HEK293 (cell line): Measurements from ENCODE around the gene ITPKB.

Experiments used
- CTCF ChIA-PET: fragments of 350-600 bp; formaldehyde crosslinking; extraction: SDS; loops from one replicate; lab custom pipeline; 2021; ENCODE audit warnings: antibody characterized with exemption; lab: Yijun Ruan, JAX
- POLR2A ChIA-PET: fragments of 300-600 bp; formaldehyde crosslinking; extraction: SDS; loops from one replicate; lab custom pipeline; 2020; ENCODE audit warnings: antibody characterized with exemption, inconsistent platforms; lab: Yijun Ruan, JAX
- H3K27ac ChIP-seq: fragments of 200-500 bp; sonication (Bioruptor generic); 2 replicates; pipeline ENCODE4 v1.5.1; 2014; ENCODE audit warnings: low read depth, low read length, control low read depth, inconsistent platforms; ENCODE audit errors: extremely low read depth
- H3K36me3 ChIP-seq, 2 experiments: fragments of 200-500 bp in 1 of 2; sonication (Bioruptor generic) in 1 of 2; 1 replicate in 1 of 2; 2 replicates in 1 of 2; pipeline ENCODE4 v1.5.1; 2014 to 2017; ENCODE audit warnings: inconsistent platforms in 2 of 2, low read length in 2 of 2; ENCODE audit not compliant: control insufficient read depth in 2 of 2, insufficient read depth in 1 of 2
- H3K4me1 ChIP-seq: fragments of 200-500 bp; sonication (Bioruptor generic); 2 replicates; pipeline ENCODE4 v1.5.1; 2014; ENCODE audit warnings: mild to moderate bottlenecking, low read length, inconsistent platforms; ENCODE audit not compliant: control insufficient read depth, insufficient read depth
- H3K4me3 ChIP-seq: 2 replicates; pipeline ENCODE4 v1.5.1; 2011; ENCODE audit warnings: low read depth, mild to moderate bottlenecking, control low read depth, low read length, moderate library complexity
- H3K9me3 ChIP-seq: fragments of 200-500 bp; sonication (Bioruptor generic); 2 replicates; pipeline ENCODE4 v1.5.1; 2014; ENCODE audit warnings: low read depth, low read length, inconsistent platforms; ENCODE audit not compliant: control insufficient read depth, insufficient read depth
- BCL11B ChIP-seq: fragments of 450-650 bp; formaldehyde crosslinking; IDR thresholded peaks from 2 replicates; pipeline ENCODE4 v1.5.1; 2016; ENCODE audit warnings: low read depth, missing biosample characterization, missing genetic modification characterization
- EGR2 ChIP-seq: fragments of 450-650 bp; formaldehyde crosslinking; IDR thresholded peaks from 2 replicates; pipeline ENCODE4 v1.5.1; 2016; ENCODE audit warnings: low read depth, missing biosample characterization, missing genetic modification characterization
- GLIS2 ChIP-seq: fragments of 450-650 bp; formaldehyde crosslinking; IDR thresholded peaks from 2 replicates; pipeline ENCODE4 v1.5.1; 2016; ENCODE audit warnings: missing biosample characterization, missing genetic modification characterization
- KLF16 ChIP-seq: fragments of 450-650 bp; formaldehyde crosslinking; IDR thresholded peaks from 2 replicates; pipeline ENCODE4 v1.5.1; 2017; ENCODE audit warnings: missing biosample characterization, missing genetic modification characterization
- MEIS1 ChIP-seq: sonication (generic); formaldehyde crosslinking; IDR thresholded peaks from 2 replicates; pipeline ENCODE4 v1.8.1; 2022; ENCODE audit warnings: missing genetic modification reagents, mild to moderate bottlenecking, borderline replicate concordance
- SCRT2 ChIP-seq: fragments of 450-650 bp; formaldehyde crosslinking; IDR thresholded peaks from 2 replicates; pipeline ENCODE4 v1.5.1; 2016; ENCODE audit warnings: missing biosample characterization, missing genetic modification characterization
- ZBTB20 ChIP-seq: fragments of 450-650 bp; formaldehyde crosslinking; IDR thresholded peaks from 2 replicates; pipeline ENCODE4 v1.5.1; 2016; ENCODE audit warnings: missing biosample characterization, missing genetic modification characterization
- ZBTB21 ChIP-seq: fragments of 450-650 bp; formaldehyde crosslinking; IDR thresholded peaks from 2 replicates; pipeline ENCODE4 v1.5.1; 2017; ENCODE audit warnings: missing biosample characterization, missing genetic modification characterization
- ZNF202 ChIP-seq: fragments of 450-650 bp; formaldehyde crosslinking; IDR thresholded peaks from 2 replicates; pipeline ENCODE4 v1.5.1; 2016; ENCODE audit warnings: missing biosample characterization, missing genetic modification characterization, borderline replicate concordance
- ZNF514 ChIP-seq: fragments of 450-650 bp; formaldehyde crosslinking; IDR thresholded peaks from 2 replicates; pipeline ENCODE4 v1.5.1; 2016; ENCODE audit warnings: missing biosample characterization, missing genetic modification characterization
- ZNF530 ChIP-seq: fragments of 450-650 bp; formaldehyde crosslinking; IDR thresholded peaks from 2 replicates; pipeline ENCODE4 v1.5.1; 2016; ENCODE audit warnings: low read depth, missing biosample characterization, missing genetic modification characterization
- ZNF677 ChIP-seq: fragments of 450-650 bp; IDR thresholded peaks from 2 replicates; pipeline ENCODE4 v1.5.0; 2018; ENCODE audit warnings: missing biosample characterization, mild to moderate bottlenecking, missing genetic modification characterization, moderate library complexity
- ZSCAN30 ChIP-seq: fragments of 450-650 bp; IDR thresholded peaks from 2 replicates; pipeline ENCODE4 v1.5.1; 2018; ENCODE audit warnings: missing biosample characterization, mild to moderate bottlenecking, missing genetic modification characterization, moderate library complexity
- TF ChIP-seq, protein P1 (sequence below): sonication (generic); formaldehyde crosslinking; IDR thresholded peaks from 2 replicates; pipeline ENCODE4 v1.8.1; 2022; ENCODE audit warnings: mild to moderate bottlenecking, moderate library complexity, missing genetic modification reagents
- TF ChIP-seq, protein P2 (sequence below): fragments of 450-650 bp; formaldehyde crosslinking; IDR thresholded peaks from 2 replicates; pipeline ENCODE4 v1.5.1; 2016; ENCODE audit warnings: missing biosample characterization, missing genetic modification characterization
- TF ChIP-seq, protein P3 (sequence below): fragments of 450-650 bp; formaldehyde crosslinking; IDR thresholded peaks from 2 replicates; pipeline ENCODE4 v1.5.1; 2016; ENCODE audit warnings: missing biosample characterization, missing genetic modification characterization
- TF ChIP-seq, protein P4 (sequence below): fragments of 450-650 bp; formaldehyde crosslinking; IDR thresholded peaks from 2 replicates; pipeline ENCODE4 v1.5.1; 2016; ENCODE audit warnings: missing biosample characterization, missing genetic modification characterization, borderline replicate concordance
- TF ChIP-seq, protein P5 (sequence below): fragments of 450-650 bp; formaldehyde crosslinking; IDR thresholded peaks from 2 replicates; pipeline ENCODE4 v1.5.1; 2016; ENCODE audit warnings: missing biosample characterization, missing genetic modification characterization

Gene ITPKB

DNA sequence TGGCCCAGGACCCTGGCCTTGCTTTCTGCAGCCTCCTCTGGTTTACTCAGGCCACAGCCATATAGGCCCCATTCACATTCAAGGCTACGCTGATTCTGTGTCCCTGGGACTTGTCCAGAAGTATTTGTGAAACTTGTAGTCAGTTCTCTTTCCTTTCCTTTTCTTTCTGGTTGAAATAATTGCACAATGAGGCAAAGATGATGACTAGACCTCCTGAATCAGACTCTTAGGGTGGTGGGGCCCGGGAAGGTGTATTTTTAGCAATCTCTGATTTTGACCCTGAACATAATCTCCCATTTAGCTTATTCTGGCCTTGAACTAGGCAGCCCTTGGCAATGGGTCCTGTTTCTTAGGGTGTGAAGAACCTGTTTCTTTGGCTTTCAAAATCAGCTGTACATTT is 150.6 kb downstream of the ITPKB start:
- Histone ChIP-seq H3K4me1 (no peaks in the 10 kb centered on the region), H3K4me3 (no peak overlapping the region), H3K36me3 (no peaks in the 10 kb centered on the region), H3K27ac (no peak overlapping the region), H3K9me3 (no peaks in the 10 kb centered on the region)
- POLR2A ChIA-PET, result no interaction called here
- CTCF ChIA-PET, result interaction anchor here (0.9 to 3.0 kb wide), 3 partner anchors 8 to 166 kb away, joined by 3 to 19 read pairs (median 3); no protein-coding TSS in a partner anchor
- TF ChIP-seq EGR2 (no peak), SCRT2 (tag by site-specific recombination) (no peak), BCL11B (tag by site-specific recombination) (no peak), GLIS2 (tag by site-specific recombination) (no peak), ZSCAN30 (tag by site-specific recombination) (no peak), ZBTB20 (peak; percentile 61), ZNF202 (no peak)

DNA sequence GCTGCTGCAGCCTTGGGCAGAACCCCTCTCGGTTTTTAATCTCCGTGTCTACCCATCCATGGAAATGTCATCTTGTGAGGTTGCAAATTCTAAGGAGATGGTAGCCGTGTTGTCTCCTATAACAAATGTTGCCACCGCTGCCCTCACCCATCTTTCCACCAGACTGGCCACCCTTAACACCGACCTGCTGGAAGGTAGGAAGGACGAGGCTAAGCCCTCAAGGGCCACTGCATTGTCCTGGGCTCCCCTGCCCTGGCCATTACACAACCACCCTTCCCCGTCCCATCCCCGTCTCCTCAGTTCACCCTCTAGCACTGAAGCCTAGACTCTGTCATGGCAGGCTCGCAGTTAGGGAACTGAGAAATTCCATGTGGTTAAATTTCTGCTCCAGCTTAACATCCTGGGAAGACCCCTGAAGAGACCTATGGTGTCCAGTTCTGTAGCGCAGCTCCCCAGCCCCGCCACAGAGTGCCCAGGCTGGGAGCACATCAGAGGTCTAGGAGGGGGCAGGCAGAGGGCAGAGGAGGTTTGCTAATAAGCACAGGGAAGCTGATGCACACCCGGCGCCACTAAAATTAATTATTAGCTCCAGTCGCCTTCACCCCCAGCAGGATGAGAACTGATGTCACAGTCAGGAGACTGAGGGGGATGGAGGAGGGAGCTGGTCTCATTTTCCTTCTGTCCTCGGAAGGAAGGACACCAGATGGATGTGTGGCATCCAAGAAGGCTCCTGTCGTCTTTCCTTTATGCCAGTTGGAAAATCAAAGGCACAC is 152.2 kb downstream of the ITPKB start:
- no peaks in the 10 kb centered on the region for H3K4me1 ChIP-seq
- ChIA-PET CTCF (interaction anchor here (0.6 to 4.2 kb wide), 4 partner anchors 22 to 162 kb away, joined by 3 to 21 read pairs (median 6); no protein-coding TSS in a partner anchor), POLR2A (no interaction called here)
- H3K36me3 ChIP-seq, result no peaks in the 10 kb centered on the region
- H3K27ac ChIP-seq, result no peak overlapping the region
- no peaks in the 10 kb centered on the region for H3K9me3 ChIP-seq
- H3K4me3 ChIP-seq, result no peak overlapping the region
- TF ChIP-seq, protein P1, sequence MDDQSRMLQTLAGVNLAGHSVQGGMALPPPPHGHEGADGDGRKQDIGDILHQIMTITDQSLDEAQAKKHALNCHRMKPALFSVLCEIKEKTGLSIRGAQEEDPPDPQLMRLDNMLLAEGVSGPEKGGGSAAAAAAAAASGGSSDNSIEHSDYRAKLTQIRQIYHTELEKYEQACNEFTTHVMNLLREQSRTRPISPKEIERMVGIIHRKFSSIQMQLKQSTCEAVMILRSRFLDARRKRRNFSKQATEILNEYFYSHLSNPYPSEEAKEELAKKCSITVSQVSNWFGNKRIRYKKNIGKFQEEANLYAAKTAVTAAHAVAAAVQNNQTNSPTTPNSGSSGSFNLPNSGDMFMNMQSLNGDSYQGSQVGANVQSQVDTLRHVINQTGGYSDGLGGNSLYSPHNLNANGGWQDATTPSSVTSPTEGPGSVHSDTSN (CRISPR knock-in tag), result no peak
- TF ChIP-seq, protein P2, sequence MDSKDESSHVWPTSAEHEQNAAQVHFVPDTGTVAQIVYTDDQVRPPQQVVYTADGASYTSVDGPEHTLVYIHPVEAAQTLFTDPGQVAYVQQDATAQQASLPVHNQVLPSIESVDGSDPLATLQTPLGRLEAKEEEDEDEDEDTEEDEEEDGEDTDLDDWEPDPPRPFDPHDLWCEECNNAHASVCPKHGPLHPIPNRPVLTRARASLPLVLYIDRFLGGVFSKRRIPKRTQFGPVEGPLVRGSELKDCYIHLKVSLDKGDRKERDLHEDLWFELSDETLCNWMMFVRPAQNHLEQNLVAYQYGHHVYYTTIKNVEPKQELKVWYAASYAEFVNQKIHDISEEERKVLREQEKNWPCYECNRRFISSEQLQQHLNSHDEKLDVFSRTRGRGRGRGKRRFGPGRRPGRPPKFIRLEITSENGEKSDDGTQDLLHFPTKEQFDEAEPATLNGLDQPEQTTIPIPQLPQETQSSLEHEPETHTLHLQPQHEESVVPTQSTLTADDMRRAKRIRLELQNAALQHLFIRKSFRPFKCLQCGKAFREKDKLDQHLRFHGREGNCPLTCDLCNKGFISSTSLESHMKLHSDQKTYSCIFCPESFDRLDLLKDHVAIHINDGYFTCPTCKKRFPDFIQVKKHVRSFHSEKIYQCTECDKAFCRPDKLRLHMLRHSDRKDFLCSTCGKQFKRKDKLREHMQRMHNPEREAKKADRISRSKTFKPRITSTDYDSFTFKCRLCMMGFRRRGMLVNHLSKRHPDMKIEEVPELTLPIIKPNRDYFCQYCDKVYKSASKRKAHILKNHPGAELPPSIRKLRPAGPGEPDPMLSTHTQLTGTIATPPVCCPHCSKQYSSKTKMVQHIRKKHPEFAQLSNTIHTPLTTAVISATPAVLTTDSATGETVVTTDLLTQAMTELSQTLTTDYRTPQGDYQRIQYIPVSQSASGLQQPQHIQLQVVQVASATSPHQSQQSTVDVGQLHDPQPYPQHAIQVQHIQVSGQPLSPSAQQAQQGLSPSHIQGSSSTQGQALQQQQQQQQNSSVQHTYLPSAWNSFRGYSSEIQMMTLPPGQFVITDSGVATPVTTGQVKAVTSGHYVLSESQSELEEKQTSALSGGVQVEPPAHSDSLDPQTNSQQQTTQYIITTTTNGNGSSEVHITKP (tag by site-specific recombination), result no peak
- no peak for TF ChIP-seq ZBTB21
- TF ChIP-seq, protein P3, sequence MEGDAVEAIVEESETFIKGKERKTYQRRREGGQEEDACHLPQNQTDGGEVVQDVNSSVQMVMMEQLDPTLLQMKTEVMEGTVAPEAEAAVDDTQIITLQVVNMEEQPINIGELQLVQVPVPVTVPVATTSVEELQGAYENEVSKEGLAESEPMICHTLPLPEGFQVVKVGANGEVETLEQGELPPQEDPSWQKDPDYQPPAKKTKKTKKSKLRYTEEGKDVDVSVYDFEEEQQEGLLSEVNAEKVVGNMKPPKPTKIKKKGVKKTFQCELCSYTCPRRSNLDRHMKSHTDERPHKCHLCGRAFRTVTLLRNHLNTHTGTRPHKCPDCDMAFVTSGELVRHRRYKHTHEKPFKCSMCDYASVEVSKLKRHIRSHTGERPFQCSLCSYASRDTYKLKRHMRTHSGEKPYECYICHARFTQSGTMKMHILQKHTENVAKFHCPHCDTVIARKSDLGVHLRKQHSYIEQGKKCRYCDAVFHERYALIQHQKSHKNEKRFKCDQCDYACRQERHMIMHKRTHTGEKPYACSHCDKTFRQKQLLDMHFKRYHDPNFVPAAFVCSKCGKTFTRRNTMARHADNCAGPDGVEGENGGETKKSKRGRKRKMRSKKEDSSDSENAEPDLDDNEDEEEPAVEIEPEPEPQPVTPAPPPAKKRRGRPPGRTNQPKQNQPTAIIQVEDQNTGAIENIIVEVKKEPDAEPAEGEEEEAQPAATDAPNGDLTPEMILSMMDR (tag by site-specific recombination), result no peak
- TF ChIP-seq MEIS1, result no peak
- TF ChIP-seq, protein P4, sequence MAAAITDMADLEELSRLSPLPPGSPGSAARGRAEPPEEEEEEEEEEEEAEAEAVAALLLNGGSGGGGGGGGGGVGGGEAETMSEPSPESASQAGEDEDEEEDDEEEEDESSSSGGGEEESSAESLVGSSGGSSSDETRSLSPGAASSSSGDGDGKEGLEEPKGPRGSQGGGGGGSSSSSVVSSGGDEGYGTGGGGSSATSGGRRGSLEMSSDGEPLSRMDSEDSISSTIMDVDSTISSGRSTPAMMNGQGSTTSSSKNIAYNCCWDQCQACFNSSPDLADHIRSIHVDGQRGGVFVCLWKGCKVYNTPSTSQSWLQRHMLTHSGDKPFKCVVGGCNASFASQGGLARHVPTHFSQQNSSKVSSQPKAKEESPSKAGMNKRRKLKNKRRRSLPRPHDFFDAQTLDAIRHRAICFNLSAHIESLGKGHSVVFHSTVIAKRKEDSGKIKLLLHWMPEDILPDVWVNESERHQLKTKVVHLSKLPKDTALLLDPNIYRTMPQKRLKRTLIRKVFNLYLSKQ (tag by site-specific recombination), result no peak
- TF ChIP-seq, protein P5, sequence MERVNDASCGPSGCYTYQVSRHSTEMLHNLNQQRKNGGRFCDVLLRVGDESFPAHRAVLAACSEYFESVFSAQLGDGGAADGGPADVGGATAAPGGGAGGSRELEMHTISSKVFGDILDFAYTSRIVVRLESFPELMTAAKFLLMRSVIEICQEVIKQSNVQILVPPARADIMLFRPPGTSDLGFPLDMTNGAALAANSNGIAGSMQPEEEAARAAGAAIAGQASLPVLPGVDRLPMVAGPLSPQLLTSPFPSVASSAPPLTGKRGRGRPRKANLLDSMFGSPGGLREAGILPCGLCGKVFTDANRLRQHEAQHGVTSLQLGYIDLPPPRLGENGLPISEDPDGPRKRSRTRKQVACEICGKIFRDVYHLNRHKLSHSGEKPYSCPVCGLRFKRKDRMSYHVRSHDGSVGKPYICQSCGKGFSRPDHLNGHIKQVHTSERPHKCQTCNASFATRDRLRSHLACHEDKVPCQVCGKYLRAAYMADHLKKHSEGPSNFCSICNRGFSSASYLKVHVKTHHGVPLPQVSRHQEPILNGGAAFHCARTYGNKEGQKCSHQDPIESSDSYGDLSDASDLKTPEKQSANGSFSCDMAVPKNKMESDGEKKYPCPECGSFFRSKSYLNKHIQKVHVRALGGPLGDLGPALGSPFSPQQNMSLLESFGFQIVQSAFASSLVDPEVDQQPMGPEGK (tag by site-specific recombination), result no peak
- no peak for TF ChIP-seq ZNF514 (tag by site-specific recombination)
- no peak for TF ChIP-seq KLF16
- TF ChIP-seq ZNF530 (tag by site-specific recombination), result no peak
- no peak for TF ChIP-seq ZNF677 (tag by site-specific recombination)
